CD4-positive, alpha-beta T cell (primary cell): Measurements from ENCODE around the gene CSTPP1. TPM values are rescaled to one million over a fixed set of nuclear protein-coding genes. Genes with fewer than 3 reads are reported as not detected.
"Not testable (repeated sequence)": the region's sequence is repeated elsewhere in the genome, so short reads cannot be mapped to it uniquely, and the experiment has no call there.

Source experiments
- ATAC-seq: fragments of 200-7000 bp; cut with Tn5 transposase; one replicate; pipeline ENCODE4 v1.10.0; 2022; ENCODE audit warnings: mild to moderate bottlenecking; ENCODE audit not compliant: poor library complexity
- CTCF ChIA-PET: fragments of 350-600 bp; sonication (Branson Sonifier 250); formaldehyde crosslinking; loops from one replicate; lab custom pipeline; 2021; ENCODE audit warnings: antibody characterized with exemption, inconsistent platforms; lab: Charles Lee
- POLR2A ChIA-PET: fragments of 350-600 bp; sonication (Branson Sonifier 250); formaldehyde crosslinking; loops from one replicate; lab custom pipeline; 2021; ENCODE audit warnings: antibody characterized with exemption, inconsistent platforms; lab: Charles Lee
- DNase-seq, 14 experiments: peaks; one replicate each; pipeline ENCODE4 v3.0.0-alpha.2; 2013 to 2020; ENCODE audit warnings: mixed read lengths in 2 of 14
- H3K27ac ChIP-seq, 2 donors: one replicate each; pipeline versions ENCODE4 v1.5.1 to v1.7.0; 2013; ENCODE audit warnings: low read length in 2 of 2, low read depth in 1 of 2, mild to moderate bottlenecking in 1 of 2
- H3K27me3 ChIP-seq, 2 experiments: 1 replicate in 1 of 2; 2 replicates in 1 of 2; pipeline versions ENCODE4 v1.6.1 to v1.7.0; 2013; ENCODE audit warnings: low read length in 2 of 2, control low read depth in 1 of 2, mild to moderate bottlenecking in 1 of 2, moderate library complexity in 1 of 2; ENCODE audit not compliant: insufficient read depth in 2 of 2, control insufficient read depth in 1 of 2
- H3K36me3 ChIP-seq: one replicate; pipeline ENCODE4 v1.6.1; 2013; ENCODE audit warnings: low read length, control low read depth; ENCODE audit not compliant: insufficient read depth
- H3K4me1 ChIP-seq: one replicate; pipeline ENCODE4 v1.6.1; 2013; ENCODE audit warnings: low read length, control low read depth; ENCODE audit not compliant: insufficient read depth
- H3K4me3 ChIP-seq: one replicate; pipeline ENCODE4 v1.5.1; 2013; ENCODE audit warnings: mild to moderate bottlenecking, low read length, moderate library complexity
- H3K9me3 ChIP-seq, 2 experiments: 1 replicate in 1 of 2; 2 replicates in 1 of 2; pipeline versions ENCODE4 v1.6.1 to v1.7.0; 2013; ENCODE audit warnings: low read length in 2 of 2, mild to moderate bottlenecking in 2 of 2, control low read depth in 1 of 2, moderate library complexity in 1 of 2; ENCODE audit not compliant: control insufficient read depth in 1 of 2, insufficient read depth in 1 of 2
- H3K27ac Mint-ChIP-seq: one replicate; pipeline ENCODE4 v1.8.0; 2020; ENCODE audit warnings: mixed read lengths
- H3K27me3 Mint-ChIP-seq: one replicate; pipeline ENCODE4 v1.8.0; 2021; ENCODE audit warnings: mixed read lengths
- H3K36me3 Mint-ChIP-seq: one replicate; pipeline ENCODE4 v1.8.0; 2021; ENCODE audit warnings: low read depth, mixed read lengths
- H3K4me1 Mint-ChIP-seq: one replicate; pipeline ENCODE4 v1.8.0; 2021; ENCODE audit warnings: low read depth, mixed read lengths
- H3K4me3 Mint-ChIP-seq: one replicate; pipeline ENCODE4 v1.8.0; 2020; ENCODE audit warnings: mild to moderate bottlenecking, mixed read lengths
- H3K9me3 Mint-ChIP-seq: one replicate; pipeline ENCODE4 v1.8.0; 2020; ENCODE audit warnings: mixed read lengths
- intact Hi-C, 2 experiments: fragments of 100-400 bp; cut with DNase I in 1 of 2; cut with micrococcal nuclease in 1 of 2; formaldehyde crosslinking; loops; one replicate each; pipeline versions ENCODE4 v1.15.1 to v1.9.0; 2023 to 2025; cut with DNase I, micrococcal nuclease
- microRNA-seq: library from miRNA; unstranded; fragments of <30 nt; microRNA quantifications from one replicate; pipeline ENCODE4 v1.2.0, GENCODE V29; 2021; ENCODE audit warnings: borderline microRNAs expressed, borderline replicate concordance
- total RNA-seq, 174 experiments: library from RNA in 2 of 174; stranded (reverse) in 2 of 174; gene quantifications; one replicate each; pipeline ENCODE4 v1.2.3 and lab custom pipeline; 2021 to 2026
- TF ChIP-seq, protein P1 (sequence below): fragments of 200-600 bp; IDR thresholded peaks from one replicate; pipeline ENCODE4 v1.8.0; 2022; ENCODE audit warnings: antibody characterized with exemption, mild to moderate bottlenecking

Gene CSTPP1
- total RNA-seq, 2 experiments from 2014 or later = 6.6 to 7.3 TPM

DNA sequence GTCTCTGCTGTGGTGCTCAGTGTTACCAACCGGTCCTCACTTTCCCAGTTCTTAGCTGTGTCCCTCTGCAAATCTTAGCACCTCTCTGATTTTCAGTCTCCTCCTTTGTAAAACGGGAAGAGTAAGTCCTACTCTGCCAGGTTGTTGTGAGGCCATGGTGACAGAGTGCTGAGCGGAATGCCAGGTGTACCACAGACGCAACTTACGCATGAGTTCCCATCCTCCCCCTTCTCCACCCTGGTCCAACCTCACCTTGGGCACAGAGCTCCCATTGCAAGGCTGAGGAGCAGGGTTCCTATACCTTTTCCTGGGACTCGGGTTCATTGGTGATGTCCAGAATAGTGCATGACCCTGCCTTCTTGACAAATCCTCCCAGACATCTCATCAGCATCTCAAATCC is 270.9 kb downstream of the CSTPP1 start:
- H3K27ac Mint-ChIP-seq = no peak overlapping the region
- no peak for ATAC-seq
- DNase-seq = no peak
- H3K27me3 Mint-ChIP-seq = no peaks in the 10 kb centered on the region
- ChIA-PET CTCF (interaction anchor here (0.6 kb wide), 1 partner anchor 18 kb away, joined by 3 read pairs; no protein-coding TSS in a partner anchor), POLR2A (no interaction called here)
- no peak overlapping the region for H3K4me3 Mint-ChIP-seq
- Histone ChIP-seq H3K36me3 (no peaks in the 10 kb centered on the region), H3K27me3 (no peaks in the 10 kb centered on the region), H3K27ac (no peak overlapping the region), H3K4me1 (no peaks in the 10 kb centered on the region), H3K9me3 (no peaks in the 10 kb centered on the region), H3K4me3 (no peak overlapping the region)
- no peaks in the 10 kb centered on the region for H3K4me1 Mint-ChIP-seq
- intact Hi-C loops = no loop called here
- H3K36me3 Mint-ChIP-seq = no peaks in the 10 kb centered on the region
- TF ChIP-seq, protein P1, sequence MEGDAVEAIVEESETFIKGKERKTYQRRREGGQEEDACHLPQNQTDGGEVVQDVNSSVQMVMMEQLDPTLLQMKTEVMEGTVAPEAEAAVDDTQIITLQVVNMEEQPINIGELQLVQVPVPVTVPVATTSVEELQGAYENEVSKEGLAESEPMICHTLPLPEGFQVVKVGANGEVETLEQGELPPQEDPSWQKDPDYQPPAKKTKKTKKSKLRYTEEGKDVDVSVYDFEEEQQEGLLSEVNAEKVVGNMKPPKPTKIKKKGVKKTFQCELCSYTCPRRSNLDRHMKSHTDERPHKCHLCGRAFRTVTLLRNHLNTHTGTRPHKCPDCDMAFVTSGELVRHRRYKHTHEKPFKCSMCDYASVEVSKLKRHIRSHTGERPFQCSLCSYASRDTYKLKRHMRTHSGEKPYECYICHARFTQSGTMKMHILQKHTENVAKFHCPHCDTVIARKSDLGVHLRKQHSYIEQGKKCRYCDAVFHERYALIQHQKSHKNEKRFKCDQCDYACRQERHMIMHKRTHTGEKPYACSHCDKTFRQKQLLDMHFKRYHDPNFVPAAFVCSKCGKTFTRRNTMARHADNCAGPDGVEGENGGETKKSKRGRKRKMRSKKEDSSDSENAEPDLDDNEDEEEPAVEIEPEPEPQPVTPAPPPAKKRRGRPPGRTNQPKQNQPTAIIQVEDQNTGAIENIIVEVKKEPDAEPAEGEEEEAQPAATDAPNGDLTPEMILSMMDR = no peak
- H3K9me3 Mint-ChIP-seq = no peaks in the 10 kb centered on the region

- H3K27me3 Mint-ChIP-seq, H3K4me3 ChIP-seq, H3K27ac ChIP-seq, DNase-seq, CTCF ChIA-PET, intact Hi-C loops, POLR2A ChIA-PET, ATAC-seq, H3K27ac Mint-ChIP-seq, H3K4me3 Mint-ChIP-seq, H3K9me3 Mint-ChIP-seq, H3K27me3 ChIP-seq, H3K9me3 ChIP-seq, H3K36me3 ChIP-seq, H3K4me1 ChIP-seq, H3K36me3 Mint-ChIP-seq, H3K4me1 Mint-ChIP-seq: not testable (repeated sequence)
Measured at GRCh38 chr11:47208008-47208552, 271.5 kb downstream of the CSTPP1 start.

DNA sequence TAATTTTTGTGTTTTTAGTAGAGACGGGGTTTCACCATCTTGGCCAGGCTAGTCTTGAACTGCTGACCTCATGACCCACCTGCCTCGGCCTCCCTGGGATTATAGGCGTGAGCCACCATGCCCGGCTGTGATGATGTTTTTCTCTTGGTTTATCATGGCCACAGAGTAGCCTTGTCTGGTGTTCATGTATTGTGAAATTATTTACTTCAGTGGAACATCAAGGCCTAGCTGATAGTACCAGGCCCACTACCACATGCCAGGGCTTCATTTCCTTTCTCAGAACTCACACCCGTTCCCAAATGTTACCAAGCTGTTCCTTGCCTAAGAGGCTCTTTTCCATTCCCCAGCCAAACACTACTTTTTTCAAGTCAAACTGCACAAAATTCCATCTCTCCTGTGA is 272.1 kb downstream of the CSTPP1 start:
- no peaks in the 10 kb centered on the region for H3K4me1 ChIP-seq
- DNase-seq (no peak), ATAC-seq (no peak)
- ChIA-PET CTCF (no interaction called here), POLR2A (no interaction called here)
- Mint-ChIP-seq H3K4me1 (no peaks in the 10 kb centered on the region), H3K27me3 (no peaks in the 10 kb centered on the region), H3K4me3 (no peak overlapping the region), H3K36me3 (no peaks in the 10 kb centered on the region), H3K27ac (no peak overlapping the region), H3K9me3 (no peaks in the 10 kb centered on the region)
- no peaks in the 10 kb centered on the region for H3K27me3 ChIP-seq
- H3K4me3 ChIP-seq = no peak overlapping the region
- intact Hi-C loops = no loop called here
- H3K27ac ChIP-seq = no peak overlapping the region
- no peaks in the 10 kb centered on the region for H3K9me3 ChIP-seq
- no peaks in the 10 kb centered on the region for H3K36me3 ChIP-seq
- TF ChIP-seq, protein P1 = no peak

Small RNA genes within 50 kb of the gene (microRNA-seq; reads per million reads assigned to microRNA genes)
- gene MIR6745 = not detected

Other genes starting within 250 kb of the CSTPP1 start
- gene ARHGAP1, start 236.1 kb upstream of the CSTPP1 start, total RNA-seq = 10 to 100 TPM; 33.7 to 36.3 TPM
- gene ZNF408, start 235.7 kb upstream of the CSTPP1 start, total RNA-seq = 10 to 100 TPM; 22.7 to 23.0 TPM
- gene F2, start 217.5 kb upstream of the CSTPP1 start, total RNA-seq = not detected
- 10 to 100 TPM; 23.2 to 26.9 TPM for gene CKAP5, start 90.5 kb upstream of the CSTPP1 start, total RNA-seq
- gene LRP4, start 18.2 kb upstream of the CSTPP1 start, total RNA-seq = not detected
- gene ARFGAP2, start 240.1 kb downstream of the CSTPP1 start, total RNA-seq = 100 to 1,000 TPM; 161 to 174 TPM
- under 1 TPM in 1 of 2 experiments, not detected in 1; 0.27 TPM for gene PACSIN3, start 249.7 kb downstream of the CSTPP1 start, total RNA-seq